IMR-90 (cell line): ENCODE data around the gene MORN4. TPM values are rescaled to one million over a fixed set of nuclear protein-coding genes. Genes with fewer than 3 reads are reported as not detected.

ENCODE experiments used
- ATAC-seq: fragments of 200-7000 bp; cut with Tn5 transposase; 2 replicates; pipeline ENCODE4 v1.9.1; 2020; ENCODE audit warnings: low read depth, mild to moderate bottlenecking, moderate library complexity
- BruUV-seq: library from RNA; stranded (reverse); fragments of 400-500 nt; replicated peaks from 2 replicates; lab custom pipeline; 2021; lab: Mats Ljungman, UMichigan
- CTCF ChIA-PET: fragments of 300-600 bp; formaldehyde crosslinking; extraction: SDS; loops from one replicate; lab custom pipeline; 2021; ENCODE audit warnings: antibody characterized with exemption; lab: Yijun Ruan, JAX
- POLR2A ChIA-PET: fragments of 300-600 bp; sonication (Branson Sonifier 250); formaldehyde crosslinking; loops from one replicate; lab custom pipeline; 2022; ENCODE audit warnings: antibody characterized with exemption; ENCODE audit not compliant: unreplicated experiment; lab: Charles Lee
- DNase-seq: peaks from one replicate; pipeline ENCODE4 v3.0.0; 2013
- H2AFZ ChIP-seq: replicated peaks from 2 replicates; pipeline ENCODE3; 2013; ENCODE audit warnings: low read length, mild to moderate bottlenecking; ENCODE audit not compliant: poor library complexity
- H2AK5ac ChIP-seq: 2 replicates; pipeline ENCODE4 v1.6.1; 2013; ENCODE audit warnings: low read depth, low read length, inconsistent platforms
- H2AK9ac ChIP-seq: replicated peaks from 2 replicates; pipeline ENCODE3; 2013; ENCODE audit warnings: mild to moderate bottlenecking, low read depth, low read length, moderate library complexity; ENCODE audit not compliant: poor library complexity
- H2BK120ac ChIP-seq: 2 replicates; pipeline ENCODE4 v1.6.1; 2013; ENCODE audit warnings: low read depth, low read length, inconsistent platforms
- H2BK15ac ChIP-seq: 3 replicates; pipeline ENCODE4 v1.6.1; 2013; ENCODE audit warnings: low read depth, low read length, inconsistent platforms
- H2BK20ac ChIP-seq: 2 replicates; pipeline ENCODE4 v1.6.1; 2013; ENCODE audit warnings: low read depth, mild to moderate bottlenecking, inconsistent platforms, low read length, moderate library complexity
- H2BK5ac ChIP-seq: 2 replicates; pipeline ENCODE4 v1.6.1; 2013; ENCODE audit warnings: mild to moderate bottlenecking, low read depth, low read length, inconsistent platforms; ENCODE audit not compliant: poor library complexity, severe bottlenecking
- H3K14ac ChIP-seq: replicated peaks from 2 replicates; pipeline ENCODE4 v1.6.1; 2013; ENCODE audit warnings: low read depth, low read length, inconsistent platforms
- H3K18ac ChIP-seq: 2 replicates; pipeline ENCODE4 v1.6.1; 2013; ENCODE audit warnings: low read depth, low read length, control low read depth
- H3K23ac ChIP-seq: 2 replicates; pipeline ENCODE4 v1.6.1; 2013; ENCODE audit warnings: low read depth, low read length, inconsistent platforms
- H3K27ac ChIP-seq: 2 replicates; pipeline ENCODE4 v1.5.1; 2013; ENCODE audit warnings: mild to moderate bottlenecking, control low read depth, low read length; ENCODE audit not compliant: insufficient read depth
- H3K27me3 ChIP-seq: 2 replicates; pipeline ENCODE4 v1.6.1; 2013; ENCODE audit warnings: low read length; ENCODE audit not compliant: control insufficient read depth, insufficient read depth
- H3K36me3 ChIP-seq: 2 replicates; pipeline ENCODE4 v1.6.1; 2013; ENCODE audit warnings: low read length, mixed read lengths; ENCODE audit not compliant: control insufficient read depth, insufficient read depth
- H3K4ac ChIP-seq: 2 replicates; pipeline ENCODE4 v1.6.1; 2013; ENCODE audit warnings: low read depth, low read length, inconsistent platforms
- H3K4me1 ChIP-seq: 2 replicates; pipeline ENCODE4 v1.6.1; 2013; ENCODE audit warnings: low read length, mixed read lengths; ENCODE audit not compliant: control insufficient read depth, insufficient read depth
- H3K4me2 ChIP-seq: 2 replicates; pipeline ENCODE4 v1.6.1; 2013; ENCODE audit warnings: low read depth, mild to moderate bottlenecking, control low read depth, low read length, moderate library complexity
- H3K4me3 ChIP-seq: 2 replicates; pipeline ENCODE4 v1.5.1; 2013; ENCODE audit warnings: low read depth, mild to moderate bottlenecking, control low read depth, low read length, moderate library complexity; ENCODE audit not compliant: insufficient read depth
- H3K56ac ChIP-seq: 2 replicates; pipeline ENCODE4 v1.6.1; 2013; ENCODE audit warnings: low read length, inconsistent platforms; ENCODE audit not compliant: insufficient read depth; ENCODE audit errors: extremely low read depth
- H3K79me1 ChIP-seq, 2 experiments: 2 replicates each; pipeline ENCODE4 v1.6.1; 2013; ENCODE audit warnings: low read length in 2 of 2, inconsistent platforms in 1 of 2, low read depth in 1 of 2
- H3K9ac ChIP-seq: 2 replicates; pipeline ENCODE4 v1.6.1; 2013; ENCODE audit warnings: low read depth, low read length, control low read depth
- H3K9me1 ChIP-seq: 2 replicates; pipeline ENCODE4 v1.6.1; 2013; ENCODE audit warnings: low read length, inconsistent platforms; ENCODE audit not compliant: insufficient read depth
- H3K9me3 ChIP-seq: 2 replicates; pipeline ENCODE4 v1.6.1; 2013; ENCODE audit warnings: low read length; ENCODE audit not compliant: control insufficient read depth, insufficient read depth
- H4K20me1 ChIP-seq: 2 replicates; pipeline ENCODE4 v1.6.1; 2013; ENCODE audit warnings: low read length, inconsistent platforms; ENCODE audit not compliant: insufficient read depth
- H4K5ac ChIP-seq: 2 replicates; pipeline ENCODE4 v1.6.1; 2013; ENCODE audit warnings: mild to moderate bottlenecking, low read depth, low read length, control low read depth
- H4K8ac ChIP-seq, 2 experiments: 2 replicates each; pipeline ENCODE4 v1.6.1; 2013; ENCODE audit warnings: low read depth in 2 of 2, low read length in 2 of 2, control low read depth in 1 of 2, inconsistent platforms in 1 of 2
- H4K91ac ChIP-seq: 2 replicates; pipeline ENCODE4 v1.6.1; 2013; ENCODE audit warnings: low read depth, low read length, inconsistent platforms; ENCODE audit not compliant: insufficient read depth
- CHD1 ChIP-seq: IDR thresholded peaks from 2 replicates; pipeline ENCODE4 v1.6.1; 2012; ENCODE audit warnings: low read depth, low read length, improper control_type of control experiment
- FOS ChIP-seq: fragments of 150-350 bp; IDR thresholded peaks from 2 replicates; pipeline ENCODE4 v1.6.1; 2016; ENCODE audit warnings: low read depth, low read length
- MAFK ChIP-seq: IDR thresholded peaks from 2 replicates; pipeline ENCODE4 v1.6.1; 2012; ENCODE audit warnings: low read depth, low read length, improper control_type of control experiment
- MAZ ChIP-seq: IDR thresholded peaks from 2 replicates; pipeline ENCODE4 v1.6.1; 2012; ENCODE audit warnings: low read depth, mild to moderate bottlenecking, low read length, improper control_type of control experiment, moderate library complexity, borderline replicate concordance
- MXI1 ChIP-seq: IDR thresholded peaks from 2 replicates; pipeline ENCODE4 v1.6.1; 2012; ENCODE audit warnings: low read depth, mild to moderate bottlenecking, low read length, moderate library complexity, borderline replicate concordance
- POLR2A ChIP-seq: IDR thresholded peaks from 2 replicates; pipeline ENCODE4 v1.6.1; 2012; ENCODE audit warnings: mild to moderate bottlenecking, low read depth, low read length
- RAD21 ChIP-seq: IDR thresholded peaks from 2 replicates; pipeline ENCODE4 v1.6.1; 2012; ENCODE audit warnings: low read length, improper control_type of control experiment
- RCOR1 ChIP-seq: IDR thresholded peaks from 2 replicates; pipeline ENCODE4 v1.6.1; 2012; ENCODE audit warnings: mild to moderate bottlenecking, low read length, improper control_type of control experiment; ENCODE audit not compliant: insufficient replicate concordance
- RFX5 ChIP-seq: IDR thresholded peaks from 2 replicates; pipeline ENCODE4 v1.8.0; 2012; ENCODE audit warnings: low read depth, mild to moderate bottlenecking, low read length, moderate library complexity
- SMC3 ChIP-seq: fragments of 150-350 bp; IDR thresholded peaks from 2 replicates; pipeline ENCODE4 v1.6.1; 2016; ENCODE audit warnings: low read depth, mild to moderate bottlenecking, antibody characterized with exemption, low read length, moderate library complexity
- USF2 ChIP-seq: fragments of 150-350 bp; IDR thresholded peaks from 2 replicates; pipeline ENCODE4 v1.6.1; 2017; ENCODE audit warnings: mild to moderate bottlenecking, antibody characterized with exemption, low read length, low read depth
- WGBS, 2 experiments: methylation state at CpG; one replicate each; pipeline versions ENCODE4 v1.1.5 to v1.1.7; 2013; ENCODE audit warnings: missing lambda C conversion rate in 2 of 2; ENCODE audit not compliant: insufficient read length in 1 of 2; ENCODE audit errors: extremely low coverage in 2 of 2; 5-methylcytosine and 5-hydroxymethylcytosine counted together
- dilution Hi-C: fragments of 300-500 bp; cut with HindIII; formaldehyde crosslinking; loops from one replicate; pipeline ENCODE4 v1.14.3; 2018; ENCODE audit warnings: low sequenced_read_pairs; ENCODE audit not compliant: unreplicated experiment
- in situ Hi-C: fragments of 300-500 bp; cut with MboI; formaldehyde crosslinking; loops from 3 replicates; pipeline ENCODE4 v1.14.3; 2019; ENCODE audit warnings: low sequenced_read_pairs, inconsistent platforms, mixed read lengths
- intact Hi-C: fragments of 100-400 bp; cut with micrococcal nuclease; formaldehyde crosslinking; loops from 2 replicates; pipeline ENCODE4 v1.10.0; 2022
- polyA plus RNA-seq, 3 experiments: library from polyadenylated mRNA; depleted of rRNA; stranded (reverse); fragments of >200 nt; gene quantifications; 2 replicates each; pipeline ENCODE4 v1.2.3, GENCODE V29; 2012; ENCODE audit warnings: low replicate concordance in 1 of 3
- total RNA-seq: library from RNA; depleted of rRNA; stranded (reverse); fragments of >200 nt; gene quantifications from 2 replicates; pipeline ENCODE4 v1.2.3, GENCODE V29; 2012
- TF ChIP-seq, protein P1 (sequence below): conservative IDR thresholded peaks from 2 replicates; pipeline ENCODE4 v1.5.1; 2012; ENCODE audit warnings: mild to moderate bottlenecking, low read depth, low read length, improper control_type of control experiment

The MORN4 gene
- total and polyA plus RNA-seq, 2 of the 4 experiments (the other 2 are of a cell fraction) = 3.2 to 8.4 TPM

DNA sequence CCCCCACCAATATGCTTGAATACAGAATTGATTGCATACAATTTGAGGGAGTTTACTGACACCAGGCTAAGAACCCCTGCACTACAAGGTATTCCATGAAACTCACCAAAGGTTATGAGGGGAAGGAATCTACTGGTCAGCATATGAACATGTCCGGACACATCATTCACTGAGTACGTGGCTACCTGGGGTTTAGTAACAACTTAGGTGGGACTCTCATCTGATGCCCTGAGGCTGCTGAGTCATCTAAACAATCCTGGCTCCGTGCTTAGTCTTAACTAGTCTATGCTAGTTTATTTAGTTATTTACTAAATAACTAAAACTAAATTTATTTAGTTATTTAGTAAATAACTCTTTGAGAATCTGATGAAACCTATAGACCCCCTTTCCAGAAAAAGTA is 18.5 kb upstream of the MORN4 start:
- Histone ChIP-seq H2AK5ac (0 out of 2 replicates have a peak overlapping the region, but pooled peaks have one; percentile 10), H4K91ac (no peak overlapping the region), H3K4me3 (no peak overlapping the region), H3K14ac (peak overlapping the region; percentile 10; the same call in 1 of the 2 replicates), H3K9me1 (peaks cover 23% of the 10 kb centered on the region), H3K4ac (peak overlapping the region; percentile 81; the same call in 1 of the 2 replicates), H4K5ac (peak overlapping the region; percentile 83; the same call in 1 of the 2 replicates), H3K9me3 (no peaks in the 10 kb centered on the region), H3K56ac (no peak overlapping the region), H2BK120ac (peak overlapping the region; percentile 57), H3K79me1 (peaks cover 43 to 73% of the 10 kb centered on the region in 2 experiments), H2AK9ac (no peak overlapping the region), H3K27me3 (no peaks in the 10 kb centered on the region), H3K36me3 (peaks cover 34% of the 10 kb centered on the region), H2BK5ac (peak overlapping the region; percentile 40), H3K27ac (no peak overlapping the region), H3K23ac (no peak overlapping the region; the same call in 1 of the 2 replicates), H3K9ac (no peak overlapping the region), H2BK15ac (no peak overlapping the region), H2AFZ (no peak overlapping the region), H3K18ac (peak overlapping the region; percentile 60; the same call in 1 of the 2 replicates), H2BK20ac (peak overlapping the region; percentile 2; the same call in 1 of the 2 replicates), H4K8ac (peak overlapping the region in 1 of 2 experiments; percentile 37; a peak in 2 of 4 replicates), H3K4me2 (no peak overlapping the region), H3K4me1 (peaks cover 19% of the 10 kb centered on the region), H4K20me1 (peaks cover 11% of the 10 kb centered on the region; the same call in 1 of the 2 replicates)
- no TSS peak for BruUV-seq
- DNase-seq = no peak
- intact Hi-C loops (no loop called here), in situ Hi-C loops (no loop called here), dilution Hi-C loops (no loop called here)
- no CpG with 5 or more reads among the region's 3 CpGs for WGBS, 2 experiments
- POLR2A ChIA-PET = no interaction called here
- CTCF ChIA-PET = no interaction called here
- ATAC-seq = no peak
- TF ChIP-seq MAZ = no peak
- no peak for TF ChIP-seq RCOR1
- TF ChIP-seq FOS = no peak
- TF ChIP-seq POLR2A = no peak
- no peak for TF ChIP-seq RFX5
- no peak for TF ChIP-seq USF2
- no peak for TF ChIP-seq CHD1
- no peak for TF ChIP-seq SMC3
- TF ChIP-seq RAD21 = no peak
- no peak for TF ChIP-seq MXI1
- no peak for TF ChIP-seq MAFK
- TF ChIP-seq, protein P1, sequence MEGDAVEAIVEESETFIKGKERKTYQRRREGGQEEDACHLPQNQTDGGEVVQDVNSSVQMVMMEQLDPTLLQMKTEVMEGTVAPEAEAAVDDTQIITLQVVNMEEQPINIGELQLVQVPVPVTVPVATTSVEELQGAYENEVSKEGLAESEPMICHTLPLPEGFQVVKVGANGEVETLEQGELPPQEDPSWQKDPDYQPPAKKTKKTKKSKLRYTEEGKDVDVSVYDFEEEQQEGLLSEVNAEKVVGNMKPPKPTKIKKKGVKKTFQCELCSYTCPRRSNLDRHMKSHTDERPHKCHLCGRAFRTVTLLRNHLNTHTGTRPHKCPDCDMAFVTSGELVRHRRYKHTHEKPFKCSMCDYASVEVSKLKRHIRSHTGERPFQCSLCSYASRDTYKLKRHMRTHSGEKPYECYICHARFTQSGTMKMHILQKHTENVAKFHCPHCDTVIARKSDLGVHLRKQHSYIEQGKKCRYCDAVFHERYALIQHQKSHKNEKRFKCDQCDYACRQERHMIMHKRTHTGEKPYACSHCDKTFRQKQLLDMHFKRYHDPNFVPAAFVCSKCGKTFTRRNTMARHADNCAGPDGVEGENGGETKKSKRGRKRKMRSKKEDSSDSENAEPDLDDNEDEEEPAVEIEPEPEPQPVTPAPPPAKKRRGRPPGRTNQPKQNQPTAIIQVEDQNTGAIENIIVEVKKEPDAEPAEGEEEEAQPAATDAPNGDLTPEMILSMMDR = no peak
